ENCODE results near the gene TBL2.

TBL2 gene

GRCh38 chr7:73597978-73598782, 19.8 kb upstream of the TBL2 start:
- no peak for TF ChIP-seq CTCF (IDR thresholded peaks at IDR 0.05)

GRCh38 chr7:73596191-73597065, 18.0 kb upstream of the TBL2 start:
- TF ChIP-seq CTCF (IDR thresholded peaks at IDR 0.05): no peak

GRCh38 chr7:73595358-73595757, 17.0 kb upstream of the TBL2 start:
- no peak for TF ChIP-seq CTCF (IDR thresholded peaks at IDR 0.05)

DNA sequence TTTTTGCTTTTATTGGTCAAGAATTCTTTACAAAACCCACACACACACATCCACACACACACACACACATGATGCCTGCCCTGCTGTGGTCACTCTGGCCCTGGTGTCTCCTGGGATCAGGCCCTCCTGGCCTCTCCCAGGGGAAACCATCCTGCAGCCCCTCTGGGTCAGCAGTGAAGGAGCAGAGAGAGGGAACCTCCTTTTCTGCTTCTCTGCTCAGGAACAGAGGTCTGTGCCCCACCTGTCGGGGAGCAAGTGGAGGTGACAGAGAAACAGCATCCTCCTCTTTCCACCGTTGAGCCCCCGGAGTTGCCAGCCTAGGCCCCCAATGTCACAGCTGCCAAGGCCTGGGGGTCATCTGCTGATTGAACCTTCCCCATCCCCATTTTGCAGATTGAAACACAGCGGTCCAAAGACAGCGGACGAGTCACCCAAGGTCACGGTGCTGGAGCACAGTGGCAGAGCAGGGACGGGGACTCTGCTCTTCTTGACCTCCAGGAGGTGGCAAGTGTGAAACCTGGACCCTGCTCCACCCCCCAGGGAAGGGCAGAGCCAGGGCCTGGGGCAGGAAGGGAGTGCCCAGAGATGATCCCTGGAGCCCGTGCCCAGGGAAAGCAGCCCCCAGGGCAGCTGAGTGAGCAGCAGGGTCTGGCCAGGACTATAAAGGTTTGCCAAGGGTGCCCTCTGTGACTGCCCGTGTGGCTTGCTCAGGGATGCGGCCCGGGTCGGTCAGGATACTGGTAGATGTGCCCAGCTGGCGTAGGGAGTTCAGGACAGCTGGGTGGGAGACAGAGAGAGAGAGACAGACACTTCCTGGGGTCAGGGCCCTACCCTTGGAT, 15.0 kb upstream of the TBL2 start:
- no peak for TF ChIP-seq CTCF (IDR thresholded peaks at IDR 0.05)

DNA sequence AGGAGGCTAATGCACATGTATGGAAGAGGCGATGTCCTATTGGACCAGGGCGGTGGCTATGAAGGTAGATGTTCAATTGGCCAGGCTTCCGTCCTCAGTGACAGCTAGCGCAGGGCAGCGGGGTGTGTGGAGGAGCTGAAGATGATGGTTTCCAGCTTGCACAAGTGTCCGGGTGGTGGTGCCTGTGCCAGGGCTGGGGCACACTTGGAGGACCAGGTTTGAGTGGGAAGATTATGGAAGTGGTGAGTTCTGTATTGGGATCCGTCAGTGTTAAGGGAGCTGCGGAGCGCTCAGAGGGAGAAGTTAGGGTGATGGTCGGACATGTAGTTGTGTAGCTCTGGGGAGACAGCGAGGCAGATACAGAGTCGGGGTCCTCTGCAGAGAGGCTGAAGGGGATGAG, 8.5 kb upstream of the TBL2 start:
- no peak for TF ChIP-seq CTCF (IDR thresholded peaks at IDR 0.05)

DNA sequence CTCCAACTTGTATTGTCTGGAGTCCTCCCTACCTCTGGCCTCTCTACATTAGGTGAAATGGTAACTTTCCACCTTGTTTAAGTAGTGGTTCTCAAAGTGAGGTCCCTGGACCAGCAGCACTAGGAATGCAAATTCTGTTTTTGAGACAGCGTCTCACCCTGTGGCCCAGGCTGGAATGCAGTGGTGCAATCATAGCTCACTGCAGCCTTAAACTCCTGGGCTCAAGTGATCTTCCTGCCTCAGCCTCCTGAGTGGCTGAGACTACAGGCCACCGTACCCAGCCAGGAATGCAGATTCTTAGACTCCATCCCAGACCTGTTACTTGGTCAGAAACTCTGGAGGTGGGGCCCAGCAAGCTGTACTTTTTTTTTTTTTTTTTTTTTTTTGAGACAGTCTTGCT, 6.8 kb upstream of the TBL2 start:
- no peak for TF ChIP-seq CTCF (IDR thresholded peaks at IDR 0.05)

DNA sequence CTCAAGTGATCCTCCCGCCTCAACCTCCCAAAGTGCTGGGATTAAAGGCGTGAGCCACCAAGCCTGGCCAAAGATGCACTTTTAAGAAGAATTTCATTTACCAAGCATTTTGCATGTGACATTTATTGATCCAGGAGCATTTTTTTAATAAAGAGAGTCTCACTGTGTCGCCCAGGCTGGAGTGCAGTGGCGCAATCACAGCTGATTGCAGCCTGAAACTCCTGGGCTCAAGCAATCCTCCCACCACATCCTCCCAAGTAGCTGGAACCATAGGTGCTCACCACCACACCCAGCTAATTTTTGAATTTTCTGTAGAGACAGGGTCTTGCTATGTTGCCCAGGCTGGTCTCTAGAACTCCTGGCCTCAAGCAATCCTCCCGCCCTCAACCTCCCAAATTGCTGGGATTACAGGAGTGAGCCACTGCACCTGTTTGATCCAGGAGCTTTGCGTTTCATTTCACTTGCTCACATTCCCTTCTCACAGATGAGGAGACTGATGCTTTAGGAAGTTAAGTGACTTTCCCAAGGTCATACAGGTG, 4.4 kb upstream of the TBL2 start:
- TF ChIP-seq CTCF (IDR thresholded peaks at IDR 0.05): no peak

Data from LNCAP (cell line).